HepG2 (cell line): ENCODE results near the gene ZBTB7B. TPM values are rescaled to one million over a fixed set of nuclear protein-coding genes. Genes with fewer than 3 reads are reported as not detected.

Experiments
- ATAC-seq: fragments of 200-7000 bp; cut with Tn5 transposase; 3 replicates; pipeline ENCODE4 v1.9.1; 2020; ENCODE audit warnings: mild to moderate bottlenecking, moderate library complexity
- BruUV-seq: library from RNA; stranded (reverse); fragments of 400-500 nt; replicated peaks from 2 replicates; lab custom pipeline; 2021; lab: Mats Ljungman, UMichigan
- CTCF ChIA-PET: fragments of 300-600 bp; formaldehyde crosslinking; extraction: SDS; loops from one replicate; lab custom pipeline; 2021; ENCODE audit warnings: low total read pairs, inconsistent platforms, low intra/inter-chr PET ratio; lab: Yijun Ruan, JAX
- POLR2A ChIA-PET: fragments of 350-600 bp; sonication (Branson Sonifier 250); formaldehyde crosslinking; loops from one replicate; lab custom pipeline; 2020; ENCODE audit warnings: antibody characterized with exemption, inconsistent platforms; lab: Yijun Ruan, JAX
- DNase-seq: peaks from one replicate; pipeline ENCODE4 v3.0.0-alpha.2; 2015; ENCODE audit warnings: low spot score
- FAIRE-seq: peaks from 3 replicates; lab custom pipeline; 2011; peaks lifted over from hg19 to GRCh38; lab: Jason Lieb, UNC
- H2AFZ ChIP-seq: one replicate; pipeline ENCODE4 v1.6.1; 2011; ENCODE audit warnings: low read length, inconsistent platforms
- H3K27ac ChIP-seq: fragments of 300-600 bp; 3 replicates; pipeline ENCODE4 v1.8.0; 2011; ENCODE audit warnings: mixed run types, mild to moderate bottlenecking, mixed read lengths, low read length, inconsistent platforms; ENCODE audit not compliant: insufficient read depth; ENCODE audit errors: extremely low read length
- H3K27me3 ChIP-seq, 2 experiments: fragments of 200-600 bp in 1 of 2; 2 replicates in 1 of 2; 3 replicates in 1 of 2; pipeline versions ENCODE4 v1.6.0 to v1.8.0; 2011; ENCODE audit warnings: low read length in 2 of 2, mild to moderate bottlenecking in 2 of 2, moderate library complexity in 2 of 2, inconsistent platforms in 1 of 2; ENCODE audit not compliant: insufficient read depth in 2 of 2, control insufficient read depth in 1 of 2
- H3K36me3 ChIP-seq, 2 experiments: fragments of 200-600 bp in 1 of 2; replicated peaks in 1 of 2; 2 replicates in 1 of 2; 3 replicates in 1 of 2; pipeline versions ENCODE4 v1.5.1 to v1.8.0; 2011; ENCODE audit warnings: low read length in 2 of 2, inconsistent platforms in 1 of 2; ENCODE audit not compliant: insufficient read depth in 2 of 2, control insufficient read depth in 1 of 2
- H3K4me1 ChIP-seq: 2 replicates; pipeline ENCODE4 v1.5.1; 2012; ENCODE audit warnings: low read length, inconsistent platforms; ENCODE audit not compliant: insufficient read depth
- H3K4me2 ChIP-seq: 2 replicates; pipeline ENCODE4 v1.6.0; 2011; ENCODE audit warnings: low read depth, low read length, inconsistent platforms
- H3K4me3 ChIP-seq, 3 experiments: fragments of 200-600 bp in 1 of 3; sonication (generic), shearing (Covaris generic) in 1 of 3; replicated peaks in 1 of 3; 2 replicates each; pipeline ENCODE4 v1.5.1; 2011 to 2016; ENCODE audit warnings: low read length in 3 of 3, inconsistent platforms in 2 of 3, low read depth in 2 of 3, mild to moderate bottlenecking in 2 of 3, control low read depth in 1 of 3, mixed read lengths in 1 of 3; ENCODE audit not compliant: insufficient read depth in 1 of 3
- H3K79me2 ChIP-seq: one replicate; pipeline ENCODE4 v1.6.1; 2011; ENCODE audit warnings: low read length, inconsistent platforms; ENCODE audit not compliant: insufficient read depth
- H3K9ac ChIP-seq: 2 replicates; pipeline ENCODE4 v1.6.0; 2011; ENCODE audit warnings: mild to moderate bottlenecking, low read depth, low read length, inconsistent platforms; ENCODE audit not compliant: insufficient read depth
- H3K9me3 ChIP-seq: 2 replicates; pipeline ENCODE4 v1.5.1; 2012; ENCODE audit warnings: mild to moderate bottlenecking, low read length
- H4K20me1 ChIP-seq: 2 replicates; pipeline ENCODE4 v1.6.0; 2011; ENCODE audit warnings: inconsistent platforms, mild to moderate bottlenecking, low read length, moderate library complexity; ENCODE audit not compliant: insufficient read depth
- CBX1 ChIP-seq: IDR thresholded peaks from one replicate; pipeline ENCODE4 v1.6.1; 2016; ENCODE audit warnings: antibody characterized with exemption, low read depth
- JUNB ChIP-seq: sonication (generic); formaldehyde crosslinking; IDR thresholded peaks from 2 replicates; pipeline ENCODE4 v1.8.0; 2022; ENCODE audit warnings: missing genetic modification reagents, mild to moderate bottlenecking, borderline replicate concordance
- PHF5A ChIP-seq: IDR thresholded peaks from one replicate; pipeline ENCODE4 v1.6.1; 2018; ENCODE audit warnings: low read depth, missing genetic modification reagents; ENCODE audit not compliant: unreplicated experiment
- RCOR2 ChIP-seq: IDR thresholded peaks from 2 replicates; pipeline ENCODE4 v1.6.1; 2016; ENCODE audit warnings: missing biosample characterization, missing genetic modification reagents
- TFAP4 ChIP-seq: sonication (generic); IDR thresholded peaks from 2 replicates; pipeline ENCODE4 v1.6.1; 2016; ENCODE audit warnings: low read depth, borderline replicate concordance
- UBTF ChIP-seq: sonication (generic); formaldehyde crosslinking; IDR thresholded peaks from 2 replicates; pipeline ENCODE4 v1.4.0; 2020; ENCODE audit warnings: mild to moderate bottlenecking, missing genetic modification reagents
- ZNF644 ChIP-seq: IDR thresholded peaks from 2 replicates; pipeline ENCODE4 v1.6.1; 2016; ENCODE audit warnings: low read depth
- WGBS: methylation state at CpG from one replicate; pipeline ENCODE4 v1.1.6; 2017; ENCODE audit warnings: low lambda C conversion rate; 5-methylcytosine and 5-hydroxymethylcytosine counted together
- in situ Hi-C: cut with HindIII; loops from 2 replicates; pipeline ENCODE4 v1.10.0; 2017; ENCODE audit warnings: low pct_unique_long_range_greater_than_20kb; ENCODE audit not compliant: extremely low pct_ligation_motif_present
- intact Hi-C: fragments of 100-400 bp; cut with micrococcal nuclease; formaldehyde crosslinking; loops from one replicate; pipeline ENCODE4 v1.10.0; 2022; ENCODE audit not compliant: unreplicated experiment
- polyA plus RNA-seq, 8 experiments: library from polyadenylated mRNA; depleted of rRNA in 3 of 8; stranded (reverse) in 7 of 8; unstranded in 1 of 8; fragments of >200 nt; fragmentation: Illumina TruSeq in 4 of 8; extraction: Trizol in 4 of 8; gene quantifications; 2 replicates each; pipeline versions ENCODE4 v1.2.1 to v1.2.3, GENCODE V29; 2011 to 2016; ENCODE audit warnings: low read depth in 4 of 8, missing spikeins in 1 of 8, mixed read lengths in 1 of 8; ENCODE audit not compliant: insufficient read depth in 1 of 8
- total RNA-seq, 5 experiments: library from RNA; depleted of rRNA; stranded (reverse); fragments of >200 nt; fragmentation: Illumina TruSeq; extraction: Trizol; gene quantifications; 2 replicates each; pipeline ENCODE4 v1.2.3, GENCODE V29; 2016; ENCODE audit warnings: low read depth in 1 of 5
- TF ChIP-seq, protein P1 (sequence below): sonication (generic); formaldehyde crosslinking; IDR thresholded peaks from 2 replicates; pipeline ENCODE4 v1.4.0; 2020; ENCODE audit warnings: mild to moderate bottlenecking, missing genetic modification reagents, borderline replicate concordance
- TF ChIP-seq, protein P2 (sequence below): sonication (generic); formaldehyde crosslinking; IDR thresholded peaks from 2 replicates; pipeline ENCODE4 v1.9.0; 2022; ENCODE audit warnings: missing genetic modification reagents, mild to moderate bottlenecking, borderline replicate concordance
- TF ChIP-seq, protein P3 (sequence below): sonication (generic); formaldehyde crosslinking; IDR thresholded peaks from 2 replicates; pipeline ENCODE4 v1.5.0; 2020; ENCODE audit warnings: mild to moderate bottlenecking, missing genetic modification reagents, moderate library complexity

Gene ZBTB7B
- total and polyA plus RNA-seq, 2 of the 13 experiments (the other 11 are each of a cell fraction or from before 2014, with no cell fraction given) = 15.5 to 17.5 TPM

DNA sequence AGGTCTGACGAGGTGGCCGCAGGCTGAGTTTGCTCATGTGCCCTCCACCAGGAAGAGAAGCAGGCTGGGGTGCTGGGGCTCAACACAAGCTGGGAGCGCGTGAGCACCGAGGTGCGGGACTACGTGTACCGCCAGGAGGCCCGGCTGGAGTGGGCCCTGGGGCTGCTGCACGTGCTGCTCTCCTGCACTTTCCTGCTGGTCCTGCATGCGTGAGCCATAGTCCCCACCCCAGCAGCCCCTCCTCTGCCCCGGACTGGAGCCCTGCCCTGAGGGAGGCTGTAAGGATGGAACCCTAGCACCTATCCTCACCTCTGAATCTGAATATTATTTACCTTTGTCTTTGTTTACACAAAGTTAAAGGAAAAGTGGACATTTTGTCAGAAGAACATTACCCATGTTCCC lies 40.7 kb downstream of the ZBTB7B start (continued):
- TF ChIP-seq, protein P1, sequence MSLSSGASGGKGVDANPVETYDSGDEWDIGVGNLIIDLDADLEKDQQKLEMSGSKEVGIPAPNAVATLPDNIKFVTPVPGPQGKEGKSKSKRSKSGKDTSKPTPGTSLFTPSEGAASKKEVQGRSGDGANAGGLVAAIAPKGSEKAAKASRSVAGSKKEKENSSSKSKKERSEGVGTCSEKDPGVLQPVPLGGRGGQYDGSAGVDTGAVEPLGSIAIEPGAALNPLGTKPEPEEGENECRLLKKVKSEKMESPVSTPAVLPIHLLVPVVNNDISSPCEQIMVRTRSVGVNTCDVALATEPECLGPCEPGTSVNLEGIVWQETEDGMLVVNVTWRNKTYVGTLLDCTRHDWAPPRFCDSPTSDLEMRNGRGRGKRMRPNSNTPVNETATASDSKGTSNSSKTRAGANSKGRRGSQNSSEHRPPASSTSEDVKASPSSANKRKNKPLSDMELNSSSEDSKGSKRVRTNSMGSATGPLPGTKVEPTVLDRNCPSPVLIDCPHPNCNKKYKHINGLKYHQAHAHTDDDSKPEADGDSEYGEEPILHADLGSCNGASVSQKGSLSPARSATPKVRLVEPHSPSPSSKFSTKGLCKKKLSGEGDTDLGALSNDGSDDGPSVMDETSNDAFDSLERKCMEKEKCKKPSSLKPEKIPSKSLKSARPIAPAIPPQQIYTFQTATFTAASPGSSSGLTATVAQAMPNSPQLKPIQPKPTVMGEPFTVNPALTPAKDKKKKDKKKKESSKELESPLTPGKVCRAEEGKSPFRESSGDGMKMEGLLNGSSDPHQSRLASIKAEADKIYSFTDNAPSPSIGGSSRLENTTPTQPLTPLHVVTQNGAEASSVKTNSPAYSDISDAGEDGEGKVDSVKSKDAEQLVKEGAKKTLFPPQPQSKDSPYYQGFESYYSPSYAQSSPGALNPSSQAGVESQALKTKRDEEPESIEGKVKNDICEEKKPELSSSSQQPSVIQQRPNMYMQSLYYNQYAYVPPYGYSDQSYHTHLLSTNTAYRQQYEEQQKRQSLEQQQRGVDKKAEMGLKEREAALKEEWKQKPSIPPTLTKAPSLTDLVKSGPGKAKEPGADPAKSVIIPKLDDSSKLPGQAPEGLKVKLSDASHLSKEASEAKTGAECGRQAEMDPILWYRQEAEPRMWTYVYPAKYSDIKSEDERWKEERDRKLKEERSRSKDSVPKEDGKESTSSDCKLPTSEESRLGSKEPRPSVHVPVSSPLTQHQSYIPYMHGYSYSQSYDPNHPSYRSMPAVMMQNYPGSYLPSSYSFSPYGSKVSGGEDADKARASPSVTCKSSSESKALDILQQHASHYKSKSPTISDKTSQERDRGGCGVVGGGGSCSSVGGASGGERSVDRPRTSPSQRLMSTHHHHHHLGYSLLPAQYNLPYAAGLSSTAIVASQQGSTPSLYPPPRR = peak; percentile 29; the same call in 1 of the 2 replicates
- TF ChIP-seq, protein P2, sequence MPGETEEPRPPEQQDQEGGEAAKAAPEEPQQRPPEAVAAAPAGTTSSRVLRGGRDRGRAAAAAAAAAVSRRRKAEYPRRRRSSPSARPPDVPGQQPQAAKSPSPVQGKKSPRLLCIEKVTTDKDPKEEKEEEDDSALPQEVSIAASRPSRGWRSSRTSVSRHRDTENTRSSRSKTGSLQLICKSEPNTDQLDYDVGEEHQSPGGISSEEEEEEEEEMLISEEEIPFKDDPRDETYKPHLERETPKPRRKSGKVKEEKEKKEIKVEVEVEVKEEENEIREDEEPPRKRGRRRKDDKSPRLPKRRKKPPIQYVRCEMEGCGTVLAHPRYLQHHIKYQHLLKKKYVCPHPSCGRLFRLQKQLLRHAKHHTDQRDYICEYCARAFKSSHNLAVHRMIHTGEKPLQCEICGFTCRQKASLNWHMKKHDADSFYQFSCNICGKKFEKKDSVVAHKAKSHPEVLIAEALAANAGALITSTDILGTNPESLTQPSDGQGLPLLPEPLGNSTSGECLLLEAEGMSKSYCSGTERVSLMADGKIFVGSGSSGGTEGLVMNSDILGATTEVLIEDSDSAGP (CRISPR knock-in tag) = peak; percentile 90

DNA sequence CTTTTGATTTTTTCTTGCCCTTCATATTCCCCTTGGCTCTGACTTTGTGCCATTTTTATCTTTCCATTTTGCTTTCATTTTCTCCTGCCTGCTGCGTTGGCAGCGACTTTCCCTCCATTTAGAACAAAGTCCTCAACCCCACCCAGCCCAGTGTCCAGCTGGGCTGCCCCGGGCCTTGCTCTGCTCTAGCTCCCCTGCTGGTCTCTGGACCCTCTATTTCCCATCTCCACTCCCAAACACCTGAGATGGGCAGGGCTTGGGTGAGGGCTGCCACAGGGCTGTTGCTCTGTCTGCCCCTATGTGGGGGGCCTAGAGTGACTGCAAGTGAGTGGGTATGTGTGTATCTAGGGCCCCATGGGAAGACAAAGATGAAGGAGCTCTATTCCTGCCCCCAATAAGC lies 41.2 kb downstream of the ZBTB7B start:
- intact Hi-C loops (no loop called here), in situ Hi-C loops (no loop called here)
- peak overlapping the region; percentile 18; the same call in 1 of the 2 replicates for H3K9ac ChIP-seq
- ATAC-seq (peak; percentile 54), DNase-seq (no peak), FAIRE-seq (no peak)
- no peak overlapping the region for H2AFZ ChIP-seq
- POLR2A ChIA-PET = interaction anchor here (0.6 to 3.2 kb wide), 8 partner anchors 9 to 129 kb away, joined by 3 to 12 read pairs (median 4); partner anchors contain the start of gene KRTCAP2
- no TSS peak for BruUV-seq
- no peak overlapping the region for H3K27ac ChIP-seq
- peaks cover 8 to 21% of the 10 kb centered on the region in 2 experiments for H3K27me3 ChIP-seq
- CTCF ChIA-PET = interaction anchor here (0.9 to 3.0 kb wide), 3 partner anchors 18 to 137 kb away, joined by 3 to 27 read pairs (median 12); no protein-coding TSS in a partner anchor
- H3K4me1 ChIP-seq = peaks cover 64% of the 10 kb centered on the region
- 3% methylated on average over 3 of the region's 3 CpGs for WGBS
- H4K20me1 ChIP-seq = no peaks in the 10 kb centered on the region
- peak overlapping the region in 2 of 3 experiments; percentile 13 to 50; a peak in 2 of 6 replicates for H3K4me3 ChIP-seq
- H3K4me2 ChIP-seq = peak overlapping the region; percentile 65
- H3K9me3 ChIP-seq = no peaks in the 10 kb centered on the region
- no peaks in the 10 kb centered on the region for H3K36me3 ChIP-seq
- H3K79me2 ChIP-seq = no peaks in the 10 kb centered on the region
- TF ChIP-seq ZNF644 = 0 out of 2 replicates have a peak, but pooled peaks have one; percentile 12
- peak; percentile 82; the same call in 1 of the 2 replicates for TF ChIP-seq TFAP4
- TF ChIP-seq, protein P3, sequence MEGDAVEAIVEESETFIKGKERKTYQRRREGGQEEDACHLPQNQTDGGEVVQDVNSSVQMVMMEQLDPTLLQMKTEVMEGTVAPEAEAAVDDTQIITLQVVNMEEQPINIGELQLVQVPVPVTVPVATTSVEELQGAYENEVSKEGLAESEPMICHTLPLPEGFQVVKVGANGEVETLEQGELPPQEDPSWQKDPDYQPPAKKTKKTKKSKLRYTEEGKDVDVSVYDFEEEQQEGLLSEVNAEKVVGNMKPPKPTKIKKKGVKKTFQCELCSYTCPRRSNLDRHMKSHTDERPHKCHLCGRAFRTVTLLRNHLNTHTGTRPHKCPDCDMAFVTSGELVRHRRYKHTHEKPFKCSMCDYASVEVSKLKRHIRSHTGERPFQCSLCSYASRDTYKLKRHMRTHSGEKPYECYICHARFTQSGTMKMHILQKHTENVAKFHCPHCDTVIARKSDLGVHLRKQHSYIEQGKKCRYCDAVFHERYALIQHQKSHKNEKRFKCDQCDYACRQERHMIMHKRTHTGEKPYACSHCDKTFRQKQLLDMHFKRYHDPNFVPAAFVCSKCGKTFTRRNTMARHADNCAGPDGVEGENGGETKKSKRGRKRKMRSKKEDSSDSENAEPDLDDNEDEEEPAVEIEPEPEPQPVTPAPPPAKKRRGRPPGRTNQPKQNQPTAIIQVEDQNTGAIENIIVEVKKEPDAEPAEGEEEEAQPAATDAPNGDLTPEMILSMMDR (CRISPR knock-in tag) = 0 out of 2 replicates have a peak, but pooled peaks have one; percentile 6
- no peak for TF ChIP-seq CBX1
- TF ChIP-seq JUNB (CRISPR knock-in tag) = no peak
- TF ChIP-seq UBTF (CRISPR knock-in tag) = no peak
- TF ChIP-seq RCOR2 (CRISPR knock-in tag) = no peak
- no peak for TF ChIP-seq PHF5A
